ENCODE measurements around the gene HOOK1.
A peak's percentile ranks its signal among the peaks of the same experiment; 100 is the strongest.
"Not testable (repeated sequence)": the region's sequence is repeated elsewhere in the genome, so short reads cannot be mapped to it uniquely, and the experiment has no call there.

The HOOK1 gene

DNA sequence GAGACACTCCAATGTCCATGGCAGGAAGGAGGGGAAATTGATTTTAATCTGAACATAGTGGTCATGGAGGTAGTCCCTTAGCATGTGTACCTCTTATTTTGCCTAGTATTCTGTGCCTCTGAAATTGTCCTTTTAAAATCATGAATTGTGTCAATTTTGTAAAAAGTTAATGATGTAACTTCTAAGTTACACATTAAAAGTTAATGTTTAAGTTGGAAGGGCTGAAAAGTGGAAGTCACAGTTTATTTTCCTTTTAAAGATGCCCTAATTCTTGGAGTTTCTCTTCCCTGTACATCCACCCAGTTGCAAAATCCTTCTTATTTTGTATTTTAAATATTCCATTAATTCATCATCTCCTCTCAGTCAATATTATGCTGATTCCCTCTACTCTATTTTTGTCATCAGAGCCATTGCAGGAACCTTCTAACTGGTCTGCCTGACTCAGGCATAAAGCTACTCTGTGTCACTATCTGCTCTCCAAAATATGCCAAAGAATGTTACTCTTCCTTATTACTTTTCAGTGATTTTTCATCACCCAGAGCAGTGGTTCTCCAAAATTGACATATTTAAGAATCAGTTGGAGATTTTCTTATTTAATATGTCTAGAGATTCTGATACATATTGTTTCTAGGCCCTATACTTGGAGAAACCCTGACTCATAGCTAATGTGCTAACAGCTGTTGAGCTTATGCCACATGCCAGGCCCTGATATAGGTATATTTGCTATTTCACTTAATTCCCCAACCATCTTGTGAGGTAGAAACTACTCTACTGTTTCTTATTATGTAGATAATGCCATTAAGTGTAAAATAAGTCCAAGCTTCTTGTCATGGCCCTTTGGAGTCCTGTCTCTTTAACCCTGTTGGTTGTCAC, 5.1 kb downstream of the HOOK1 start:
- no peak for DNase-seq

DNA sequence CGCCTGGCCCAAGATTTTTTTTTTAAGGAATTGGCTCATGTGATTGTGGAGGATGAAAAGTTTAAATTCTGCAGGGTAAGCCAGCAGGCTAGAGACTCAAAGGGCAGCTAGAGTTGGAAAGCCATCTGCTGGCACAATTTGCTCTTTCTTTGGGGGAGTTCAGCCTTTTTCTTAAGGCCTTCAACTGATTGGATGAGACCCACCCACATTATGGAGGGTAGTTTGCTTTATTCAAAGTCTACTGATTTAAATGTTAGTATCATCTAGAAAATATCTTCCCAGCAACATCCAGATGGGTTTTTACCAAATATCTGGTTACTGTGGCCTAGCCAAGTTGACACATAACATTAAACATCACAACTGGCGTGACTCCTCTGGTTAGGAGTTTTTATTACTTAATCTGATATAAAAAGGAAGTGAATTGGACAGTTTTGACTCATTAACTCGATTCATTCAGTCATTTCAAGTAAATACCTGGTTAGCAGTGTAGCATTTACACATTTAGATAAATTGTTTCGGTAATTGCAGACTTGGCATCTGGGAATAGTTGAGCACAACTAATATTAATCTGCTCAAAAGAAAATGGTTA, 12.4 kb downstream of the HOOK1 start:
- no peak for DNase-seq

DNA sequence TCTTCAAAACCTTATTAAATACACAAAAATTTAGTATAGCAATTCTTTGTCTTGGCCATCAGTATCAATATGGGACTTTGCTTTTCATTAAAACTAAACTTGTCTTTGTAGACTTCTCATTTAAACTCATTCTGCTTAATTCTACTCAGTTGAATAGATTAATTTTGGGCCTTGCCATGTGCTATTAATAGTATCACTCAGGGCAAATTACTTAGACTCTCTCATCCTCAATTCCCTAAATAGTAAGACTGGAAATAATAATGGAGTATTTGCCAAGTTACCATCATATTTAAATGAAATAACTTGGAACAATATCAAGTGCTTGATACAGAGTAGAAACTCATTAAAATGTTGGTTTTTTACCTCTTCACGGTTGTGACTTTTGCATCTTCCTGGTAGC, 13.4 kb downstream of the HOOK1 start:
- no peak for DNase-seq

DNA sequence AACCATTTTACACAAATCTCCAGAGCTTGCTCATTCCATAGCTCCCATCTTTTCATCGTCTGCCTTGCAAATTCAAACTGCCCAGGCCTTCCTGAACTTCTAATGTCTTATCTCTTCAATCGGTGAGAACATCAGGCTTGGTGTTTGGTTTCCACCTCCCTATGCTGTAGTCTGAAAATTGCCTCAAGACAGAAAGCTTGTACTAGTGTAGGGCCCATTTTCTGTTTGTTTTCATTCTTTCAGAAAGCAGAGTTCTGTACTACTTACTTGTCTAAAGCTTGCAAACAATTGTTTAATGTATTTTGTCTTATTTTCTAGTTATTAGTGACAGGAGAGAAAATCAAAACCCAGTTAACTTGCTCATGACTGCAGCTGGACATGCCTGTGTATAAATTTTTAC, 16.8 kb downstream of the HOOK1 start:
- DNase-seq = no peak

DNA sequence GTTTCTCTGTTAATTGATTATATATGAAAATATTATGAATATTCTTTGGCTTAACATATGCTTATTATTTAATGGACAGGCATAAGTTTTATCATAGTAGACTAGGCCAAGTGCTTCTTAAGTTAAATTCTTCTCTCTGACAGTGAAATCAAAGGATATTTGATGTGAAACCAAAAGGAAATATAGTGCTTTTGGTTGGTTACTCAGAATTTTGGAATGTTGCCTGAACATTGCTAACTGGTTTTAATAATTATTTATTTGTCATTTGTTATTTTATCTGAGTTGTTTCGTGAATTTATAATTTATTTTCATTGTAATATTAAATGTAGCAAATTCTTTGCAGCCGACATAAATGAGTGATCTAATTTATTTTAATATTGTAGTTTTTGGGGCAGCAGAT, 18.3 kb downstream of the HOOK1 start:
- peak; percentile 19 for DNase-seq

DNA sequence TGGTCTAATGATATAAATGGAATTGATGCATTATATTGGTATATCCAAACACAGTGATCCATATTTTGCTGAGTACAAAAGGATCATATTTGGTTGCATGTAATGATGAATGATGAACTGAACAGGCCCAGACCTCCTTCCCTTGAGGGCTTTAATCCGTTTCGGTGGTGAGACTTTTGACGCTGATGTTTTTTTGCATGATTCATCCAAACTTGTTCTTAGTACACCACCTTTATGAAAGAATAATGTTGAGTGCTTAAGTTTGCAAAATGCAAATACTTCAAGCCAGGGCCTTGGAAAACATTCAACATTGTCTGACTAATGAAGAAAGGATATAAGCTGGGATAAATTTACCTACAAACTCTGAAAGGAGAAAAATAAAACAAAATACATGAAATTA, 19.2 kb downstream of the HOOK1 start:
- no peak for DNase-seq

DNA sequence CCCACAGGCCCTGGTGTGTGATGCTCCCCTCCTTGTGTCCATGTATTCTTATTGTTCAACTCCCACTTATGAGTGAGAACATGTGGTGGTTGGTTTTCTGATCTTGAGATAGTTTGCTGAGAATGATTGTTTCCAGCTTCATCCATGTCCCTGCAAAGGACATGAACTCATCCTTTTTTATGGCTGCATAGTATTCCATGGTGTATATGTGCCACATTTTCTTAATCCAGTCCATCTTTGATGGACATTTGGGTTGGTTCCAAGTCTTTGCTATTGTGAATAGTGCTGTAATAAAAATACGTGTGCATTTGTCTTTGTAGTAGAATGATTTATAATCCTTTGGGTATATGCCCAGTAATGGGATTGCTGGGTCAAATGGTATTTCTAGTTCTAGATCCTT, 23.1 kb downstream of the HOOK1 start:
- DNase-seq = not testable (repeated sequence)

GRCh38 chr1:59845091-59845490, 30.3 kb downstream of the HOOK1 start:
- DNase-seq = no peak

DNA sequence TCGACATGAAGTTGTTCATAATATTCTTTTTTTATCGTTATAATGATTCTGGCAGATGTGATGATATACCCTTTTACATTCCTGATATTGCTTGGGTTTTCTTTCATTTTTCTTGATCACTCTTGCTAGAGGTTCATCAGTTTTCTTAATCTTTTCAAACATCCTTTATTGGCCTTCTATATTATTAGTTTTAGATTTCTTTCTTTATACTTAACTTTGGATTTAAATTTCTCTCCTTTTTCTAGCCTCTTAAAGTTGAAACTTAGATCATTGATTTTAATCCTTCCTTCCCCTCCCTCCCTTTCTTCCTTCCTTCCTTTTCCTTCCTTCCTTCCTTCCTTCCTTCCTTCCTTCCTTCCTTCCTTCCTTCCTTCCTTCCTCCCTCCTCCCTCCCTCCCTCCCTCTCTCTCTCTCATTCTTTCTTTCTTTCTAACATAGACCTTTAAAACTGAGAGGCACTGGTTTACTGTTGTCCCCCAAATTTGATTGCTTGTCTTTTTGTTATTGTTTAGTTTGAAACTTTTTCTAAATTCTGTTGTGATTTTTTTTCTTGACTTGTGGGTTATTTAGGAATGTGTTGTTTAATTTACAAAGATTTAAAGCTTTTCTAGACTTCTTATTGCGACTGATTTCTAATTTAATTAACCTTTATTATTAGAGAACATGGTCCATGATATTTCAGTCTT, 31.6 kb downstream of the HOOK1 start:
- DNase-seq = no peak

DNA sequence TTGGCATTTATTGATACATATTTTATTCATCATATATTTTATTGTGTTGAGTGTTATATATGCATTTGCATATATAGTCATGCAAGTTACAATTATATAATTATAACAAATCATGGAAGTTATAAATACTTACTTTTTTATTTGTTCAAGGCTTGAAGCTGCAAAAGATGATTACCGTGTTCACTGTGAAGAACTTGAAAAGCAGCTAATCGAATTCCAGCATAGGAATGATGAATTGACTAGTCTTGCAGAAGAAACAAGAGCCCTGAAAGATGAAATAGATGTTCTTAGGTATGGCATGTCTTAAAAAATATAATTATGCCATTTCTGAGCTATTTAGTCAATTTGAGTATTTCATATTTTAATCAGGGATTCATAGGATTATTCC, 32.1 kb downstream of the HOOK1 start:
- no peak for DNase-seq

- DNase-seq = no peak
Observed at GRCh38 chr1:59852117-59852516, 37.4 kb downstream of the HOOK1 start.

DNA sequence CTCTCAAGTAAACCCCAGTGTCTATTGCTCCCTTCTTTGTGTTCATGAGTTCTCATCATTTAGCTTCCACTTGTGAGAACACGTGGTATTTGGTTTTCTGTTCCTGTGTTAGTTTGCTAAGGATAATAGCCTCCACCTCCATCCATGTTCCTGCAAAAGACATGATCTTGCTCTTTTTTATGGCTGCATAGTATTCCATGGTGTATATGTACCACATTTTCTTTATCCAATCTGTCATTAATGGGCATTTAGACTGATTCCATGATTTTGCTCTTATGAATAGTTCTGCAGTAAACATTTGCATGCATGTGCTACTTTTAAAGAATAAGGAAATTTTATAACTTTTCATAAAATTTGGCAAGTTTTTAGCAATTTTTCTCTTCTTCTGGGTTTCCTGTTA, 40.5 kb downstream of the HOOK1 start:
- DNase-seq = not testable (repeated sequence)

DNA sequence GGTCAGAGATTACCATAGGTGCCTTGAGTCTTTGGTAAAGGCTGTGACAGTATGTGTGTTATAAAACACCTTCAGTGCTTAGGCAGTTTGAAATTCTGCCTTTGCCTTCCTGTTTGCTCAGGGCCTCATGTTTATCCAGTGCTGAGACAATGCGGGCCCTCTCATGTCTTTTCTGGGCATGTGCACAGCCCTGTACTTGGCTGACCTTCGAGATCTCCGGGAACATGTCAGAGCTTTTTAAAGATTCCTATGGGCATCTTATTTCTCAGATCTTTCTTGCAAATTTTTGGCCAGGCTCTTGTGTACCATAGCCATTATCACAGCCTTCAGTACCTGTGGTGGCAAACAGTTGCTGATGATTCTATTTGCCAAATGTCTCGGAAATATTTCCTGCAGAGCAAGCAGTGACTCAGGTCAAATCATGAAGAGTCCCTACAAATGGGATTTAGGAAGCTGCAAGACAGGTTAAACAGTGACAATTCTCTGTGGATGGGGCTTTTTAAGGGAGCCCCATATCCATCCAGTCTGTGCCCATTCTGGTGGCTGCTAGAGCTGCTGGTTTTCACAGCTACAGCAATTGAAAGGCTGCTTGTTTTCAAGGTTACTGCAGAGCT, 42.1 kb downstream of the HOOK1 start:
- no peak for DNase-seq

DNA sequence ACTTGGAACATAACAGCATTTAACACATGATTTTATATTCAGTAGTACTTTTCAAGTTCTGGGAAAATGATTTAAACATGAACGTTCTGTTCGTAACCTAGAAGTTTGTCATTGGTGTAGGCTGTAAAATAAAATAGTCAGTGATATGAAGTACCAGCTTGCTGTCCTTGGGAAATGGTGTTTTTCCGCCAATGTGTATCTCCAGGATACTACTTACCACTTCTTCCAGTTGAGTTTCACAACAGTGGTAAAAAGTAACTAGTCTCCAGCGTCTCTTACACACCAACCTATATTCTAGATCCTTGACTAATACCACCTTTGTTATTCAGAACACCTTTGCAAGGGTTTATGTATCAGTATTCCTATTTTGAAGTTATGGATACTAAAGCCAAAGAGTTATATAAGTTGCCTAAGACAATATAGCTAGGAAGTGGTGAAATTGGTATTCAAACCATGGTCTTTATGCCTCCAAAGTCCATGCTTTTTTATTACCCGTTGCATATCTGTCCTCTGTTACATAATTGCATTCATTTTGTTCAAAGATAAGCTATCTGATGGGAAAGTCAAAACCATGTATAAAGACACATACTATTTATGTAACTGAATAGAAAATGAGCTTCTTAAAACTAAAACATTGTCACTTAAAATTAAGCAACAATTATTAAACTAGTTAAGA, 43.1 kb downstream of the HOOK1 start:
- no peak for DNase-seq

- DNase-seq = no peak
Observed at GRCh38 chr1:59866462-59866861, 51.7 kb downstream of the HOOK1 start.

- DNase-seq = no peak
Observed at GRCh38 chr1:59871746-59872145, 57.0 kb downstream of the HOOK1 start.

GRCh38 chr1:59877108-59877682, 62.4 kb downstream of the HOOK1 start:
- no peak for DNase-seq

DNA sequence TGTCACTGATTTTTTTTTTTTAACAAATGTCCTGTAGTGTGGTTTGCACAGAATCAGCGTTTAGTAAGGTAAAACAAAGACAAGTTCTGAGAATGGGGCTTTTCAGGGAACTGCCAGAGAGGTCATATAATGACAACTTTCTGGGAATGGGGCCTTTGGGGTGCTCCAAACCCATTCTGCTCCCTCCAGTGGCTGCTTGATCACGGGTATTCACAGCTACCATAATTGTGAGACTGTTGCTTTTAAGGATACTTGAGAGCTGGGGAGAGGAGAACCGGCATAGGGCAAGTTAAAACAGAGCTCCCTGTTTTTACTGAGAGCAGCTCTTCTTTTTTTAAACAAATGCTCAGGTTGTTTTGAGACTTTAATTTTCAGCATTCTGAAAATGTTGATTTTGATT, 63.6 kb downstream of the HOOK1 start:
- DNase-seq = no peak

DNA sequence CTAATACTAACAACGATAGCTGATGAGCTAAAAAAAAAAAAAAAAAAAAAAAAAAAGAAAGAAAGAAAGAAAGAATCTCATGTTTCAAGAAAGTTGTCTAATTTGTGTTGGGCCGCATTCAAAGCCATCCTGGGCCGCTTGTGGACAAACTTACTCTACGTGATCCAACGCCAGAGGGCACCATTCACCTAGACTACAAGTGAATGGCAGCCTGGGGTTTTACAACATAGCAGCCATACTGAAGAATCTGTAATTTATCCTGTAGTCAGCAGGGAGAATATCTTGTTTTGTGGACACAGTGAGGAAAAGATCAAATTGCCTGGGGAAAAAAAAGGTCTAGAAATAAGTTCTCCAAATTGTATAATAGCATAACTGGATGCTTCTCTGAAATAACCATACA, 64.8 kb downstream of the HOOK1 start:
- DNase-seq = peak; percentile 59

- DNase-seq = no peak
Observed at GRCh38 chr1:59879996-59880505, 65.3 kb downstream of the HOOK1 start.

DNA sequence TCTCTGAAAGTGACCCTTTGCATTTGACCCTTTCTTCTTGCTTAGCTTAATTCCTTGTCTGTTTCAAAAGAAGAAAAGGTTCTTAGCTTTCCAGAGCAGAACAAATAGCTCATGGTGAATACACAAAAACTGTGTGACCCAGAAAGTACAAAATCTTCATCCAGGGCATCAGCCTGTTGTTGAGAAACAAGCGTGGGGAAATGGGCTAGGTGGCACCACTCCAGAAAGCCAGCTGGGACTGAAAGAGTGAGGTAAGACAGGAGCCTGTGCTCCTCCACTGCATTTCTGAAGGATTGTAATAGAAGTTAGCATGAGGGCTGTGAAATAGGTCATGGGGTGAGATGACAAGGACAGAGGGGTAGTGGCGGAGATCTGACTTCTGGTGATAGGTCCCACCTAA, 66.0 kb downstream of the HOOK1 start:
- no peak for DNase-seq

- no peak for DNase-seq
Observed at GRCh38 chr1:59885160-59885832, 70.5 kb downstream of the HOOK1 start.

Data from fibroblast of skin of scalp (primary cell).